GM23338 (cell line): ENCODE results near the gene PDSS2. TPM values are rescaled to one million over a fixed set of nuclear protein-coding genes. Genes with fewer than 3 reads are reported as not detected.

Experiments used
- ATAC-seq: fragments of 200-7000 bp; cut with Tn5 transposase; 3 replicates; pipeline ENCODE4 v1.9.1; 2020
- DNase-seq: peaks from one replicate; pipeline ENCODE4 v3.0.0-alpha.2; 2015; ENCODE audit warnings: low spot score
- H2AFZ ChIP-seq: fragments of 200-600 bp; sonication (generic); 2 replicates; pipeline ENCODE4 v1.8.0; 2016; ENCODE audit warnings: antibody characterized with exemption, mild to moderate bottlenecking, moderate library complexity
- H3F3A ChIP-seq: fragments of 200-600 bp; sonication (generic); replicated peaks from 2 replicates; pipeline ENCODE4 v1.8.0; 2017; ENCODE audit warnings: antibody characterized with exemption, mixed run types, low read depth
- H3K27ac ChIP-seq: fragments of 200-600 bp; sonication (generic); 2 replicates; pipeline ENCODE4 v1.6.1; 2016; ENCODE audit warnings: low read depth
- H3K27me3 ChIP-seq: fragments of 200-600 bp; sonication (generic); 2 replicates; pipeline ENCODE4 v1.8.0; 2016; ENCODE audit warnings: mild to moderate bottlenecking, mixed run types, moderate library complexity; ENCODE audit not compliant: insufficient read depth
- H3K36me3 ChIP-seq: fragments of 200-600 bp; sonication (generic); 2 replicates; pipeline ENCODE4 v1.8.0; 2016; ENCODE audit warnings: mild to moderate bottlenecking; ENCODE audit not compliant: insufficient read depth
- H3K4me1 ChIP-seq: fragments of 200-600 bp; sonication (generic); 2 replicates; pipeline ENCODE4 v1.8.0; 2016; ENCODE audit warnings: mild to moderate bottlenecking, moderate library complexity; ENCODE audit not compliant: insufficient read depth
- H3K4me2 ChIP-seq: fragments of 200-600 bp; sonication (generic); 2 replicates; pipeline ENCODE4 v1.7.1; 2017; ENCODE audit warnings: mixed run types
- H3K4me3 ChIP-seq: fragments of 200-600 bp; sonication (generic); 2 replicates; pipeline ENCODE4 v1.6.1; 2016; ENCODE audit warnings: mixed run types
- H3K79me2 ChIP-seq: fragments of 200-600 bp; sonication (generic); replicated peaks from 2 replicates; pipeline ENCODE4 v1.8.0; 2017; ENCODE audit warnings: mild to moderate bottlenecking; ENCODE audit not compliant: insufficient read depth
- H3K9me2 ChIP-seq: fragments of 200-600 bp; sonication (generic); 2 replicates; pipeline ENCODE4 v1.8.0; 2017; ENCODE audit not compliant: insufficient read depth
- H4K20me1 ChIP-seq: fragments of 200-600 bp; sonication (generic); replicated peaks from 2 replicates; pipeline ENCODE4 v1.8.0; 2017; ENCODE audit warnings: mild to moderate bottlenecking; ENCODE audit not compliant: insufficient read depth
- H3K27ac Mint-ChIP-seq: 2 replicates; pipeline ENCODE4 v1.8.0; 2020; ENCODE audit warnings: inconsistent platforms, mild to moderate bottlenecking, moderate library complexity, mixed read lengths
- H3K27me3 Mint-ChIP-seq: 3 replicates; pipeline ENCODE4 v1.8.0; 2022; ENCODE audit warnings: low read depth, mild to moderate bottlenecking, moderate library complexity, mixed read lengths, inconsistent platforms; ENCODE audit not compliant: insufficient read depth, poor library complexity
- H3K36me3 Mint-ChIP-seq: 3 replicates; pipeline ENCODE4 v1.8.0; 2021; ENCODE audit warnings: low read depth, mild to moderate bottlenecking, inconsistent platforms, moderate library complexity, mixed read lengths
- H3K4me1 Mint-ChIP-seq: 3 replicates; pipeline ENCODE4 v1.8.0; 2020; ENCODE audit warnings: mild to moderate bottlenecking, inconsistent platforms, mixed read lengths
- H3K4me3 Mint-ChIP-seq: 3 replicates; pipeline ENCODE4 v1.8.0; 2021; ENCODE audit warnings: moderate library complexity, mild to moderate bottlenecking, inconsistent platforms, mixed read lengths
- H3K9me3 Mint-ChIP-seq: 3 replicates; pipeline ENCODE4 v1.8.0; 2020; ENCODE audit warnings: moderate library complexity, mild to moderate bottlenecking, inconsistent platforms, mixed read lengths
- CREB1 ChIP-seq: fragments of 250-450 bp; sonication (Bioruptor Pico); IDR thresholded peaks from 2 replicates; pipeline ENCODE4 v1.5.0; 2020; ENCODE audit warnings: low read depth, mild to moderate bottlenecking, moderate library complexity
- CTCF ChIP-seq, 2 experiments: fragments of 200-600 bp in 1 of 2; sonication (generic) in 1 of 2; conservative IDR thresholded peaks; 2 replicates each; pipeline versions ENCODE4 v1.5.1 to v1.6.1; 2016 to 2017; ENCODE audit warnings: antibody characterized with exemption in 2 of 2, low read depth in 2 of 2, mild to moderate bottlenecking in 2 of 2, moderate library complexity in 1 of 2
- ETS1 ChIP-seq: IDR thresholded peaks from 2 replicates; pipeline ENCODE4 v1.6.1; 2016; ENCODE audit warnings: antibody characterized with exemption
- EZH2 ChIP-seq: fragments of 200-600 bp; sonication (generic); IDR thresholded peaks from one replicate; pipeline ENCODE4 v1.8.0; 2017; ENCODE audit warnings: antibody characterized with exemption, mild to moderate bottlenecking, low read depth; ENCODE audit not compliant: unreplicated experiment
- EZH2phosphoT487 ChIP-seq: fragments of 200-600 bp; sonication (generic); IDR thresholded peaks from one replicate; pipeline ENCODE4 v1.8.1; 2018; ENCODE audit warnings: antibody characterized with exemption; ENCODE audit not compliant: unreplicated experiment
- JUNB ChIP-seq: IDR thresholded peaks from one replicate; pipeline ENCODE4 v1.6.1; 2016; ENCODE audit warnings: antibody characterized with exemption; ENCODE audit not compliant: unreplicated experiment
- NANOG ChIP-seq: IDR thresholded peaks from 2 replicates; pipeline ENCODE4 v1.6.1; 2016; ENCODE audit warnings: antibody characterized with exemption, borderline replicate concordance
- POLR2AphosphoS5 ChIP-seq: IDR thresholded peaks from 2 replicates; pipeline ENCODE4 v1.6.1; 2016; ENCODE audit warnings: antibody characterized with exemption, low read depth
- REST ChIP-seq: IDR thresholded peaks from one replicate; pipeline ENCODE4 v1.6.1; 2018; ENCODE audit warnings: antibody characterized with exemption; ENCODE audit not compliant: unreplicated experiment
- STAT1 ChIP-seq: IDR thresholded peaks from one replicate; pipeline ENCODE4 v1.6.1; 2016; ENCODE audit warnings: antibody characterized with exemption; ENCODE audit not compliant: unreplicated experiment
- ZNF114 ChIP-seq: fragments of 250-450 bp; sonication (Bioruptor Pico); IDR thresholded peaks from 2 replicates; pipeline ENCODE4 v1.5.0; 2020; ENCODE audit warnings: mild to moderate bottlenecking, moderate library complexity
- ZNF331 ChIP-seq: fragments of 250-450 bp; sonication (Bioruptor Pico); IDR thresholded peaks from 2 replicates; pipeline ENCODE4 v1.5.0; 2020; ENCODE audit warnings: low read depth, mild to moderate bottlenecking, moderate library complexity
- ZNF462 ChIP-seq: fragments of 250-450 bp; sonication (Bioruptor Pico); IDR thresholded peaks from 2 replicates; pipeline ENCODE4 v1.5.0; 2020; ENCODE audit warnings: mild to moderate bottlenecking, moderate library complexity
- polyA plus RNA-seq: library from polyadenylated mRNA; unstranded; fragments of >200 nt; fragmentation: Nextera tagmentation; extraction: Ambion mirVana; gene quantifications from 2 replicates; pipeline ENCODE4 v1.2.1, GENCODE V29; 2016
- total RNA-seq: library from RNA; depleted of rRNA; stranded (reverse); fragments of >200 nt; shearing (Covaris generic); gene quantifications from 2 replicates; pipeline ENCODE4 v1.2.3, GENCODE V29; 2014

Gene PDSS2
- total and polyA plus RNA-seq, 2 experiments from 2014 or later: 7.3 to 16.7 TPM

- Histone ChIP-seq H3K36me3 (no peaks in the 10 kb centered on the region), H3K4me2 (no peak overlapping the region), H3K4me1 (peaks cover 35% of the 10 kb centered on the region), H4K20me1 (peaks cover 7% of the 10 kb centered on the region; the same call in 1 of the 2 replicates), H2AFZ (no peak overlapping the region), H3F3A (no peaks in the 10 kb centered on the region), H3K79me2 (peaks cover 45% of the 10 kb centered on the region), H3K4me3 (no peak overlapping the region), H3K27ac (no peak overlapping the region), H3K9me2 (no peaks in the 10 kb centered on the region), H3K27me3 (no peaks in the 10 kb centered on the region)
- Mint-ChIP-seq H3K9me3 (no peaks in the 10 kb centered on the region), H3K27me3 (peaks cover 4% of the 10 kb centered on the region), H3K4me3 (no peak overlapping the region), H3K36me3 (no peaks in the 10 kb centered on the region), H3K27ac (no peak overlapping the region), H3K4me1 (peaks cover 39% of the 10 kb centered on the region)
- no peak for DNase-seq
- TF ChIP-seq ZNF331 (CRISPR knock-in tag) (no peak), JUNB (no peak), EZH2 (no peak), ETS1 (no peak), ZNF462 (CRISPR knock-in tag) (no peak), EZH2phosphoT487 (no peak), CTCF (conservative IDR thresholded peaks at IDR 0.05; ENCODE audit: low read depth in 2 of 2) (no peak), NANOG (no peak), POLR2AphosphoS5 (no peak), REST (no peak), CREB1 (CRISPR knock-in tag) (no peak), STAT1 (no peak), ZNF114 (CRISPR knock-in tag) (no peak)
- ATAC-seq: no peak
These were observed 43.2 kb downstream of the PDSS2 start for GRCh38 chr6:107416145-107416544.
